Peyer's patch (tissue), 4 donors: ENCODE data around the gene PIP5K1B. TPM values are rescaled to one million over a fixed set of nuclear protein-coding genes. Genes with fewer than 3 reads are reported as not detected.

Experiments used
- DNase-seq, 3 donors: peaks; one replicate each; pipeline ENCODE4 v3.0.0-alpha.2; 2017 to 2019
- H3K27ac ChIP-seq, 4 donors: fragments of 200-600 bp; sonication (generic); one replicate each; pipeline ENCODE4 v1.5.1; 2016 to 2019
- H3K27me3 ChIP-seq, 2 donors: fragments of 200-600 bp; sonication (generic); one replicate each; pipeline ENCODE4 v1.5.1; 2019
- H3K36me3 ChIP-seq, 3 donors: fragments of 200-600 bp; sonication (generic); one replicate each; pipeline ENCODE4 v1.5.1; 2016 to 2019
- H3K4me1 ChIP-seq, 4 donors: fragments of 200-600 bp; sonication (generic); one replicate each; pipeline ENCODE4 v1.5.1; 2016 to 2019
- H3K4me3 ChIP-seq, 4 donors: fragments of 200-600 bp; sonication (generic); 1 replicate in 3 of 4; 2 replicates in 1 of 4; pipeline ENCODE4 v1.5.1; 2016 to 2019; ENCODE audit warnings: mild to moderate bottlenecking in 1 of 4
- H3K9me3 ChIP-seq, 4 donors: fragments of 200-600 bp; sonication (generic); one replicate each; pipeline ENCODE4 v1.5.1; 2016 to 2019; ENCODE audit warnings: mild to moderate bottlenecking in 1 of 4
- CTCF ChIP-seq, 6 experiments: fragments of 450-650 bp in 4 of 6; fragments of 200-600 bp in 2 of 6; sonication (generic) in 1 of 6; IDR thresholded peaks; one replicate each; pipeline ENCODE4 v1.5.1; 2017 to 2019; ENCODE audit warnings: antibody characterized with exemption in 6 of 6, mild to moderate bottlenecking in 3 of 6, moderate library complexity in 1 of 6
- POLR2A ChIP-seq, 2 donors: fragments of 450-650 bp; IDR thresholded peaks; one replicate each; pipeline ENCODE4 v1.5.1; 2017; ENCODE audit warnings: antibody characterized with exemption in 2 of 2, mild to moderate bottlenecking in 2 of 2, moderate library complexity in 2 of 2
- total RNA-seq, 4 donors: library from RNA; depleted of rRNA; stranded (reverse); fragments of >200 nt; gene quantifications; one replicate each; pipeline ENCODE4 v1.1.0, GENCODE V29; 2016

Gene PIP5K1B
- total RNA-seq, 4 donors from 2014 or later, result 15.7 to 60.1 (median 54.4) TPM

- Histone ChIP-seq H3K27ac (no peak overlapping the region), H3K36me3 (no peaks in the 10 kb centered on the region), H3K4me3 (no peak overlapping the region), H3K27me3 (no peaks in the 10 kb centered on the region), H3K4me1 (no peaks in the 10 kb centered on the region), H3K9me3 (no peaks in the 10 kb centered on the region)
- TF ChIP-seq CTCF (IDR thresholded peaks at IDR 0.05), result no peak
- no peak for DNase-seq
These were observed 88.7 kb downstream of the PIP5K1B start for GRCh38 chr9:68793605-68794343.

GRCh38 chr9:68794898-68795297 lies 89.9 kb downstream of the PIP5K1B start:
- Histone ChIP-seq H3K36me3 (no peaks in the 10 kb centered on the region), H3K4me1 (no peaks in the 10 kb centered on the region), H3K27me3 (no peaks in the 10 kb centered on the region), H3K4me3 (no peak overlapping the region), H3K9me3 (no peaks in the 10 kb centered on the region), H3K27ac (no peak overlapping the region)
- TF ChIP-seq POLR2A (IDR thresholded peaks at IDR 0.05) (no peak), CTCF (IDR thresholded peaks at IDR 0.05) (no peak)
- no peak for DNase-seq

- H3K4me1 ChIP-seq, result no peaks in the 10 kb centered on the region
- H3K27me3 ChIP-seq, result no peaks in the 10 kb centered on the region
- H3K27ac ChIP-seq, result no peak overlapping the region
- no peaks in the 10 kb centered on the region for H3K36me3 ChIP-seq
- H3K4me3 ChIP-seq, result no peak overlapping the region
- no peaks in the 10 kb centered on the region for H3K9me3 ChIP-seq
- DNase-seq, result no peak
- TF ChIP-seq CTCF (IDR thresholded peaks at IDR 0.05) (no peak), POLR2A (IDR thresholded peaks at IDR 0.05) (no peak)
These were observed 90.4 kb downstream of the PIP5K1B start for GRCh38 chr9:68795411-68795810.

- Histone ChIP-seq H3K27ac (no peak overlapping the region), H3K27me3 (no peaks in the 10 kb centered on the region), H3K9me3 (no peaks in the 10 kb centered on the region), H3K4me1 (no peaks in the 10 kb centered on the region), H3K4me3 (no peak overlapping the region), H3K36me3 (no peaks in the 10 kb centered on the region)
- DNase-seq, result no peak
- TF ChIP-seq POLR2A (IDR thresholded peaks at IDR 0.05) (no peak), CTCF (IDR thresholded peaks at IDR 0.05) (no peak)
These were observed 92.1 kb downstream of the PIP5K1B start for GRCh38 chr9:68797116-68797515.

GRCh38 chr9:68798423-68798822 lies 93.4 kb downstream of the PIP5K1B start:
- H3K9me3 ChIP-seq, result no peaks in the 10 kb centered on the region
- H3K4me1 ChIP-seq, result peaks cover 0 to 8% (median 2%) of the 10 kb centered on the region in 4 donors
- DNase-seq, result no peak
- TF ChIP-seq POLR2A (IDR thresholded peaks at IDR 0.05), result no peak
- TF ChIP-seq CTCF (IDR thresholded peaks at IDR 0.05), result no peak
- no peak overlapping the region for H3K27ac ChIP-seq
- H3K4me3 ChIP-seq, result no peak overlapping the region
- H3K36me3 ChIP-seq, result no peaks in the 10 kb centered on the region
- no peaks in the 10 kb centered on the region for H3K27me3 ChIP-seq
